ENCODE data around the gene GINS2.

GINS2 gene

DNA sequence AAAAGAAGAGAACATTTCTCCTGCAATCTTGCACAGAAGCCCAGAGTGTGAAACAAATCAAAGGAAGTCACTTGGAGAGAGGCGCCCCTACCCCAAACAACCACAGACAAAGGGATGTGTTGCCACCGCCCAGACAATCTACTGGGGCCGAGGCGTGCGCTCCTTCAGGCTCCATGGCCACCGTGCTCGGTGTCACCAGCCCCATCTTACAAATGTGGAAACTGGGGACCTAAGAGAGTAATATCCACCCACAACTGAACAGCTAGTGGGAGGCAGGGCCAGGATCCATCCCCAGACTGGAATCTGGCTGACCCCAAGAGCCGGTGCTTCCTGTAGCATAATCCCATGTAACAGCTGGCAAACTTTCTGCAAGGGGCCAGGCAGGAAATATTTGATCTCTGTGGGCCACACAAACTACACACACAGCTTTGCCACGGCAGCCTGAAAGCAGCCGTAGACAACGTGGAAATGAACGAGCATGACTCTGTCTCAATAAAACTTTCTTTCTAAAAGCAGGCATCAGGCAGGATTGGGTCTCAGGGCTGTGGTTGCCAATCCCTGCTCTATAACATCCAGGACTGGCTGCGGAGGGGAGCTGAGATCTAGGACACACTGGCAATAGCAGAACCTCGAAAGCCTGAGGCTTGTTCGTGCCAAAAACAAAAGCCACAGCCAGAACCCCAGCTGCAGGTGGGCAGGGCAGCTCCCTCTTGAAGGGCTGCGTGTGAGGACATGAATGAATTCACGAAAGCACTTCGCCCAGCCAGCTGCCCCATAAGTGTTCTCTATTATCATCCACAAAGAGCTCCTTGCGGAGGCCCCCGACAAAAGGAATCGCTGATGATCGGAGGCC, 26.6 kb upstream of the GINS2 start:
- DNase-seq: no peak

DNA sequence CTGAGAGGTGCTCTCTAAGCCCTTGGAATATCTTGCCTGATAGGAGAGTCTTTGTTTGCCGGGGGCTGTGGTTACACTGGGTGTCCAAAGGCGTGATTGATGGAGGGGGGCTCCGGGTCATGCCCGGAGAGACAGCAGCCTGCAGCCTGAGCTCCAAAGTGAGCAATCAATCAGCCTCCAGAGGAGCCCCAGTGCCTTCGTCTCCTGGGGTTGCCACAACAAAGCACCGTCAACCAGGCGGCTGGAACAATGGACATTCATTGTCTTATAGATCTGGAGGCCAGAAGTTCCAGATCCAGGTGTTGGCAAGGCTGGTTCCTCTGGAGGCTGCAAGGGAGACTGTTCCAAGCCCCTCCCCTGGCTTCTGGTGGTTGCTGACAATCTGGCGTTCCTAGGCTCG, 24.0 kb upstream of the GINS2 start:
- DNase-seq: no peak

DNA sequence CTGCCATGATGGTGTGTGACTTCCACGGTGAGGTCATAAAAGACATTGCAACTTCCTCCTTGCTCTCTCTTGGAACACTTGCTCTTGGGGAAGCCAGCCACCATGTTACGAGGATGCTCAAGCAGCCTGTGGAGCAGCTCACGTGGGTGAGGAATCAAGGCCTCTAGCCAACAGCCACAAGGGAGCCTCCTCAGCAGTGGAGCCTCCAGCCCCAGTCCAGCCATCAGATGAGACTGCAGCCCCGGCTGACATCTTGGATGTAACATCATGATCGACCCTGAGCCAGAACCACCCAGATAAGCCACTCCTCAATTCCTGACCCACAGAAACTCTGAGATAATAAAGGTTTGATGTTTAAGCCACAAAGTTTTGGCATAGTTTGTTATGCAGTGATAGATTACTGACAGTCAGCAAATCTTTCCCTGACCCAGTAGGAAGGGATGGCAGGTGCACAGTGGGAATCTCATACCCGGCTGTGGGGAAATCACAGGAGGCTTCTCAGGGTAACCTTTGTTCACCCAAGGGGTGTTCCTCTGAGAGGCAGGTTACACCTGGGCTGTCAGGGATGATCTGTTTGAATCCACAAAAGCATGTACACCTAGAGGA, 23.3 kb upstream of the GINS2 start:
- no peak for DNase-seq

DNA sequence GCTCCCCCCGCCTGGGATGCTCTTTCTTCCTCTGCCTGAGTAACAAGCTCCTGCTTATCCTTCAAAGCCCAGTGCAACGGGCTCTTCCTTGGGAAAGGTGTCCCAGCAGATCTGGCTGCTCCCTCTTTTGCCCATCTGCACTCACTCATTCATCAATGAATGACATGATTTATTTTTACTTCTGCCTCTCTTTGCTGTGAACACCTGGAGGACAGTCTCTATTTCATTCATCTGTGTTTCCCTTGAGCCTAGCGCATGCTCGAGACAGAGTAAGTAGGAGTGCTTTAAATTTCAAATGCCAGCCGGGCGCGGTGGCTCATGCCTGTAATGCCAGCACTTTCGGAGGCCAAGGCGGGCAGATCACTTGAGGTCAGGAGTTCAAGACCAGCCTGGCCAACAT, 22.0 kb upstream of the GINS2 start:
- DNase-seq: no peak

DNA sequence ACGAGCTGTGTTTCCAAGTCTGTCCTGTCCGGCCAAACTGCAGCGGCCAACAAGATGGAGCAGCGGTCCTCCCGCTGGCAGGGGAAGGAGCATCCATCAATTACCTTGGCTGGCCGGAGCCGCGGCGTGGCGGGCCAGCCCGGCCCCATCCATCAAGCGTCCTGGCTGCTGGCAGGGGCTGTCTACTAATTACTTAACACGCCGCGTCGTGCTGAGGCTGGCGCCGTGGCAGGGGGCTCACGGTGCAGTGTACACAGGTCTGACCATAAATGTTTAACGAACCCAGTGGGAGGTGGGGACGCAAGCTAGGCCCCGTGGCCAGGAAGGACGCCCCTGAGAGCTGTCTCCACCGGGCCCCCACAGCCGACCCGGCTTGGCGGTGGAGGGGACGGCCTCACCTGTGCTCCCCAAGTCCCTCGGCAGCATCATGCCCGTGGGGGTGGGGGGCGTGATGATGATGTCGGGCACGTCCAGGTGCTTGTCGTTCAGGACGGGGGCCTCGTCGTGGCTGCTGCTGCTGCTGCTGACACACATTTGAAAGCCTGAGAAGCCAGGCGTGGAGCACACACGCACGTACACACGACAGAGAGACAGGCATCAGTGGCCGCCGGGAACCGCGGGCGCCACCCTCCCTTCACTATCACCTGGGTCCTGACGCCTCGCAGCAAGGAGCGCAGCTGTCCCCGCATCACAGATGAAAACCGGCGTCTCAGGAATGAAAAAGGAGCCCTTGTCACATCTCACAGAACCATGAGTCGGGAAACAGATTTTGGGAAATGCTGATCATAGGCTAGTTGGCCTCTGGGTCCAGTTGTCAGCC, 21.2 kb upstream of the GINS2 start:
- no peak for DNase-seq

DNA sequence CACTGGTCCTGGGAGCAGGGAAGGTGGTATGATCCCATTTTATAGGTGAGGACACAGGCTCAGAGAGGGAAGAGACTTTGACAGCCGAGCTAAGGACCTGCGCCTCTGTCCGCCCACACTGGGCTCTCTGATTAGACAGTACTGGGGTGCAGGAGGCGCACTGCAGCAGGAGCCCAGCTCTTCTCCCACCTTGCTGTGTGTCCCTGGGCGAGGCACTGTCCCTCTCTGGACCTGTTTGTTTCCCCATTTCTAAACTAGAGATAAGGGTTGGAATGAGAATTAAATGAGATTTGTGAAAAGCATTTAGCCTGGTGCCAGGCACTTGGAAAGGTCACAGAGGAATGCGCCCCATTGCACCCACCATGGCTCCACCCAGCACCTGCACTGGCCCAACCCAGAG, 19.6 kb upstream of the GINS2 start:
- no peak for DNase-seq

DNA sequence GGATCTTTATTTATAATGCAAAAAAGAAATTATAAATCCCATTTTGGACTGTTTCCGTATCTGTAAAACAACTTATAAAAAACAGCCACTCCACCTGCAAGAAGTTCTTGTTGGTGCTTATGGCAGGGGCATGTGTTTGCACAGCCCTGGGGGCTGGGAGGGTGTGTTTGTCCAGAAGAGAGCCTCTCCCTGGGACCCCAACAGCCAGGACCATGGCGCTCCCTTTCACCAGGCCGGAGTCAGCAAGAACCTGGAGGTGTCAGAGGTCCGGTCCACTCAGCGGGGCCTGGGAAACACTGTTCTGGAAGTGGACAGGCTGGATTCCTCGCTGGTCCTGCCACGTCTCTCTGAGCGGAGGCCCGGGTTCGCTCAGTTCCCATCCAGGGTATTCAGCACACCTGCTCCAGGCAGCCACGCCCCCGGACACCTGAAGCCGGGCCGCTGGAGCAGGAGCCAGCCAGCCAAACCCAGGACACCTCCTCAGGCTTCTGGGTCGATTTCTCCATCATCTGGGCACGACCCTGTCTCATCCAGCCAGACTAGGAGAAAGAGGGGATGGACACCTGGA, 18.9 kb upstream of the GINS2 start:
- DNase-seq: no peak

DNA sequence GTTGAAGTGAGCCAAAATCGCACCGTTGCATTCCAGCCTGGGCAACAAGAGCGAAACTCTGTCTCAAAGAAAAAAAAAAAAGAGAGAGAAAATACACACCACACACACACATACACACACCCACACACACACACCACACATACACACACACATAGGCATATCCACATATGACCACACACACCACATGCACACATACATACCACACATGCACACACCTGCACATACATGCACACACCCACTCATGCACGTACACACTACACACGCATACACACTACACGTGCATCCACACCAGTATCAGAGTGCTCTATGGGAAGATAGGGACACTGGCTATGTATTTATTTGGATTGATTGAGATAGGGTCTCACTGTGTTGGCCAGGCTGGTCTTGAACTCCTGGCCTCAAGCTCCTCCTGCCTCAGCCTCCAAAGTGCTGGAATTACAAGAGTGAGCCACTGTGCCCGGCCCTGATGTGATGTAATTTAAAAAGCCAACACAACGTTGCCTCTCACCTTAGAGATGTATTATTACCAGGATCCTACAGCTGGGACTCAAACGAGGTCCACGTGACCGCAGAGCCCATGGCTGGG, 17.8 kb upstream of the GINS2 start:
- no peak for DNase-seq

DNA sequence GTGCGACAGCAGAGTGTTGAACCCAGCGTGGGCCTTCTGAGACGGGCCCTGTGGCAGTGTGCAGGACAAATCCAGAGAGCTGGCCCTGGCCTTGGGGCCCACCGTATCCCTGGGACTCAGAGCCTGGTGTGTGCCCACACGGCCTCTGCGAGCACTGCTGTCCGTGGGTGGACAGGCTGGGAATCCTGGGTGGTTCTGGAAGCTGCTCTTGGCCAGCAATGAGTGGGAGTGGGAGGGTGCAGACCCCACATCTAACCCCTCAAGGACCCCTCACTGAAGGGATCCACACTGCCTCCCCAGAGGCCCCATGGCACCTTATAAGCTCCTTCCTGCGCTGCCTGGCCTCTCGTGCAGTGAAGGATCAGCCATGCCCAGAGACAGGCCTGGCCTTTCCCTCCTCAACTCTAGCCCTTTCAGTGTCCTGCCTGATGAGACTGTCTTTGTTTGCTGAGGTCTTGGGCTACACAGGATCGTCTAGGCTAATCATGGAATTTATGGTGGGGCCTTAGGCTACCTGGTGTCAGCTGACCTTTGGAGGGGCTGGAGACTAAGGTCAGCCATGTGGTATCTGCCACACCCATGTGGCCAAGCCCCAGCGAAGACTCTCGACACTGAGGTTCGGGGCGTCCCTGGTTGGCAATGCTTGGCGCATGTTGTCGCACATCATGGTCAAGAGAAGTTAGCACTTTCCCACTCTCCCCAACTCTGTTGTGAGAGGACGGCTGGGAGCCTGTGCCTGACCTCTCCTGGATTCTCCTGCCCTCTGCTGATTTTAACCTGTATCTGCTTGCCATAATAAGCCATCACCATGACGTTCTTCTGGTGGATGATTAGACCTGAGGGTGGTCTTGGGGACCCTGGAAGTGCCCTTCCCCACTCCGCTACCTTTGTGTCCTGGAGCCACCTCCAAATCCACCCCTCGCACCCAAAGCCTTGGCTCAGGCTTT, 16.4 kb upstream of the GINS2 start:
- DNase-seq: no peak

DNA sequence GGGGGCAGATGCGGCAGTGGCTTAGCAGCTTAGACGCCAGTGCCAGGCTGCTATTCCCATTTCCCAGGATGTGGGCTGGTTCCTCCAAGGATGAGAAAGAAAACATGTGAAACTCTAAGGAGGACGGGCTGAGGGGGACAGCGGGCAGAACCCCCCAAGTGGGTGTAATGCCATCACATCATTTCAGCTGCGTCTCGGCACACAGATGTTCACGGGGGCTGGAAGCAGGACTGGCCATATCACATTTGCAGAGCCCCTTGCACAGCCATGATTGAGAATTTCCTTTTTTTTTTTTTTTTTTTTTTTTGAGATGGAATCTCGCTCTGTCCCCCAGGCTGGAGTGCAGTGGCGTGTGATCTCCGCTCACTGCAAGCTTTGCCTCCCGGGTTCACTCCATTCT, 15.3 kb upstream of the GINS2 start:
- DNase-seq: no peak

DNA sequence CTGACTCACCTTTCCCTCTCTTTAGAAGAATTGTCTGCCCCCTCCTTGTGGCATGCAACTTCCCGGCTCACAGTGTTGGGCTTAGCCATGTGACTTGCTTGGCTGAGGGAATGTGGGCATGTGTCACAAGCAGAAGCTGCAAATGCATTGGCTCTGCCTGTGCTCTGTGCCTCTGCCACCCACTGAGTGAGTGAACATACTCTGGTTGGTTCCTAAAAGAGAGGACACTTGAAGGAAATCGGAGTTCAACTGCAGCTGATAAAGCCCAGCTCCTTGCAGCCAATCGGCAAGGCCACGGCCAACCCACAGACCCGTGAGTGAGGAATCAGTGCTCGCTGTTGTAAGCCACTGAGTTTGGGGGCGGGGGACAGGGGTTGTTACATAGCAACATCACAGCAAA, 10.9 kb upstream of the GINS2 start:
- no peak for DNase-seq

DNA sequence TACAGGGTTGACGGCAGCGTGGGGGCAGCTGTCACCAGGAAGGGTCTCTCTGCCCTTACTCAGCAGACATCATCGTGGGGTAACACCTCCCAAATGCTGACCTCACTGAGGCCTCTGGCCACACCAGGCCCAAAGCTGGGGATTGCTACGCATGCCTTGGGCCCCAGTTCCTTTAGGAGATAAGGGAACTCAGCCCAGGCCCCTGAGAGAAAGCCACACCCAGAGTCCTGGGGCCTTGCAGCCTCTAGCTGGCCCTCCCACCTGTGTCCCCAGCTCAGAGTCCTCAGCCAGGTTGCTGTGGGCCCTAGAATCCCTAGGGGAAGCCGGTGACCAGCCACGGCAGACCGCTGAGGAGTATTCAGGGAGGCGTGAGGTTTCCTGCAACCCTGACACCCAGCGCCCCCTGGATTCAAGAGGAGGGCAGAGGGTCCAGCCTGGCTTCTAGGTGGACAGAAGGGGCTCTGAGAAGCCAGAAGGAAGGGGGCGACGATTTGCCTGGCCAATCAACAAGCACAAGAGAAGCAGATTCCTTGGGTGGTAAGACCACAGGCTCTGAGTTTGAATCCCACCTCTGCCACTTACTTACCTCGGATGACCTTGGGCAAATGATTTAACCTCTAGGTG, 10.3 kb upstream of the GINS2 start:
- no peak for DNase-seq

DNA sequence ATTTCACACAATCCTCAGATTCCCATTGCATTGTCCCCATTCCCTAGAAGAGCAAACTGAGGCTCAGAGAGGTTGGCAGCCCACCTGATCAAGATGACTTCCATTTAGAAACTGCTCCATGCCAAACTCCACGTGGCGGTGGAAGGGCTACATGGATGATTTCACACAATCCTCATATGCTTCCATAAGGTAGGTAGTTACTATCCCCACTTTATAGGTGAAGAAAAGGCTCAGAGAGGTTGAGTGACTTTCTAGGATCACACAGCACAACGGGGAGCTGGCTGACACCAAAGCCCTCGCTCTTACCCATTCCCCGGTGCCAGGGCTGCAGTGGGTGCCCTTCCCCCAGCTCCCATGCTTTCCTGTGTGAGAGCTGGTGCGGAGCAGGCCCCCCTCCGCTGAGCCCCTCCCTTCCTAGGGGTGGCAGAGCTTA, 9.7 kb upstream of the GINS2 start:
- DNase-seq: no peak

DNA sequence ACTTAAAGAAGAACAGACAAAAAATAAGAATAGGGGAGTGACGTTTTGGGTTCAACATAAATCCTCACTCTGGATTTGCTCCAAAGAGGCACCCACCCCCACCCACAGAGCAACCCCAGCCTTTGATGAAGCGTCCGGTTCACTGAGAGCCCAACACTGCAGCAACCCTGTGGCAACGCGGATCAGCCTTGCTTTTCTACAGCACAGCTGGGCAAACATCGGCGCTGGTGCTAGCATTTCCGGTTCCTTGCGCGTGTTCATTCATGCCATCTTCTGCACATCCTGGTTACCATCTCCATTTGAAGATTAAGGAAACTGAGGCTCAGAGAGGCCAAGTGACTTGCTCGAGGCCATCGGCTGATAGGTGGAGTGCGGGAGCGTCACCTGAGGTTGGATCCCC, 8.7 kb upstream of the GINS2 start:
- no peak for DNase-seq

DNA sequence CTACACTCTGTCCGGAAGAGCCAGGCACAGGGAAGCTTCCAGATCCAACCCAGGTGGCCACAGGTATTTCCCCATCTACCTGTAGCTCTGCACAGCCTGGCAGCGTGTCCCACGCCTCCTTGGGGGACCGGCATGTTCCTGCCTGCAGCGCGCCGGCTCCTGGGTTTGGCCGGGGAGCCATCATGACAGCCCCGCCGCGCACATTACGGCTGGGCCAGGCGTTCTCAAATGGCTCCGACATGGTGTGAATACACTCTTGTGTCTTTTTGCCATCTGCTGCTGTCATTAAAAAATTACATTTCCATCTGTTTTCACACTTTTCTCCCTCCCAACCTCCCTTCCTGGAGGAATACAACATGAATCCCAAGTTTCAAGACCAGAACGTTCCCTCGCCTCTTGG, 8.0 kb upstream of the GINS2 start:
- no peak for DNase-seq

DNA sequence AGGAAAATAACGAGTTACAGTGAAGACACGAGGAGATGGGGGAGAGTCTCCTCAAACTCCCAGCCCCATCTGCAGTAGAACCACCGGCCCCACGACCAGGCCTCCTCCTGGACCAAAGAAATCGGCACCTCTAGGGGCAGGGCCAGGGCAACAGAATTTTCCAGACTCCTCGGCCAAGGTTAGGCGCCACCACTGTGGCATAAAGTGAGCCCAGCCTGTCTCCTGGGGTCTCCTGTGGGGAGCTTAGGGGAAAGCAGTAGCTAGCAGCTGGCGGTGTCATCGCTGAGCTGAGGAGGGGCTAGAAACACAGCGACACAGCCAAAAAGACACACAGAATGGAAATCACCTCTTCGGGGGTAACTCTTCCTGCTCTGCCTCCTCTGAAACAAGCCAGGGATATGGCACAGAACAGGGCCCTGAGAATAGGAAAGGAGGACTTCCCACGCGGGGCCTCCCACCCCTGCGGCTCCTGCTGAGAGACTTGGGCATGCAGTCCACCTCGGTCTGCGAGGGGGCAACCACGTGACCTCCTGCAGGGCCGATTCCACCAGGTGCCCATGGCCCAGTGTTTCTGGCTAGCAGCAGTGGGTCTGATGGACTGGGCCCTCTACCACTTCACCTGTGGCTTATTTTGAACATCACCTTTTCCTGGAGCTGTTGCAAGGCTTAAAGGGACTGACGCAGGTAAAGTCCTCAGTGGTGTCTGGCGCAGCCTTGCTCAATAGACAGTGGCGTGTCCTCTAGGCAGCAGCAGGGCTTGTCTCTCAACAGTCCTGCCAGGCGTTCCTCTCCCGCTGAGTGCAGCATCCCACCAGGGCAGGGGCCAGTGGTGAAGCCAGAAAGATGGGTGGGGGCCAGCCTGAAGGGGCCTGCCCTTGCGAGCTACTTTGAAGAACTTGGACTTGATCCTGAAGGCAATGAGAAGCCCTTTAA, 6.7 kb upstream of the GINS2 start:
- no peak for DNase-seq

DNA sequence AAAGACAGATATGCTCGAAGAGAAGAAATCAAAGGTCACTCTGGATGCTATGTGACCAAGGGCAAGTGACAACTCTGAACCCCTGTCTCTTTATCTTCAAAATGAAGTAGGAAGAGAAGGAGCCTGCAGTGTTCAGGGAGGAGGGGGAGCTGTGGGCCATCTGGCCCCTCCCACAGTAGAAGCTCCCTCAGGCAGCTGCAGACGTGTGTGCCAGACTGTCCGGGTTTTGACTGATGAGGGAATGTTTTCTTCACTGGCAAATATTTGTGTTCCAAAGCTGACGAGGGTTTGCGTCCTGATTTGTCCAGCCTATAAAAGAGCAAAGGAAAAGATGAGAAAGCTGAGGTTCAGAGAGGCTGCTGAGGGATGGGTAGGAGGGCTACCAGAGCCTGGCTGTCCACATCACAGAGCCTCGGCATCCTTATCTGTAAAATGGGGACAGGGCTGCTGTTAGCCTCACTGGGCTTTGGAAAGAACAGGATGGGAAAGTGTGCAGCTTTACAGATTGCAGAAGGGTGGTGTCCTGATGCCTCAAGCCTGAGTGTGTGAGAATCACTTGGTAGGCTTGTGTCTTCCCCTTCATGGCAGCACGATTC, 1.8 kb upstream of the GINS2 start:
- DNase-seq: no peak

DNA sequence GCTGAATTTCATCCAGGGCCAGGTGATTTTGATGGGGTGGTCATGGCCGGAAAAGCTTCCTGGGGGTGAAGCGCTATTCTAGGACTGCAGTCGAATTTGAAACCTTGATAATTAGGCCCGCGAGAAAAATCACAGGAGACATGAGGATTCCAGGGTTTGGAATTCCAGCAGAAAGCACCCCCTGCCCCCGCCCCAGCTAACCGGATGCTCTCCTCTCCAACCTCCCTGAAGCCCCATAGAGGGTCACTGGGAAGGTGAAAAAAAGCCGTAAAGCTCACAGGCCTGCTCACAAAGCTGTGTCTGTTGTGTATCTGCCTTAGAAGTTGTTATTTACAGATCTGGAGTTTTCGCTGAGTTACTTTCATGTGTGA, 1.2 kb upstream of the GINS2 start:
- no peak for DNase-seq

DNA sequence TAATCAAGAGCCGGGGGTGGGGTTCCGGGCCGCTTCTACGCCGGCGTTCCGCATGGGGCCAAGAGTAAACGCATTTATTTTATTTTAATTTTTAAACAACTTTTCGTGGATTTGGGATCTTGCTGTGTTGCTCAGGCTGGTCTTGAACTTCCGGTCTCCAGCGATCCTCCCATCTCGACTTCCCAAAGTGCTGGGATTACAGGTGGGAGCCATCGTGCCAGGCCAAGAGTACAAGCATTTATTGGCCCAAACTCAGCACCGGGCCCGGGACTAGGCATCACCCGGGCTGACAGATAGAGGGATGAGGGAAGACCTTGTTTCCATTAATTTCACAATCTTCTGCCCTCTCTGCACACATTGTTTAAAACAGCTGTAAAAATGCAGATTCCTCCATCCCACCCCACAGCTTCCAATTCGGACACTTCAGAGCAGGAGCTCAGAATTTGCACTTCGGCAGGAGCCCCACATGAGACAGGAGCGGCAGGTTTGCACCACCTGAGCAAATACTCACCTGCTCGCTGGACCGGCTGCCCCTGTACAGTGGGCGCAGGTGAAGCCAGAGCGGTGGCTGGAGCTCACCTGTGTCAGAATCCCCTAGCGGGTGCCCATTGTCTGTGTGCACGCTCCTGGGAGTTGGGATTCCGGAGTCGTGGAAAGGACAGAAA, 663 bp upstream of the GINS2 start:
- no peak for DNase-seq
